Activated naive CD8-positive, alpha-beta T cell treated with anti-CD3 and anti-CD28 coated beads, Interleukin-2, amount 50 U/mL, for 24 hours (primary cell): ENCODE data around the gene L3MBTL4.
"Not testable (repeated sequence)": the region's sequence is repeated elsewhere in the genome, so short reads cannot be mapped to it uniquely, and the experiment has no call there.

Experiments used
- ATAC-seq: fragments of 150-1000 bp; cut with Tn5 transposase; one replicate; pipeline ENCODE4 v1.10.0; 2021
- DNase-seq: peaks from one replicate; pipeline ENCODE4 v3.0.0; 2021
- H3K27ac Mint-ChIP-seq: one replicate; pipeline ENCODE4 v1.8.0; 2021; ENCODE audit warnings: mild to moderate bottlenecking, mixed read lengths
- H3K27me3 Mint-ChIP-seq: one replicate; pipeline ENCODE4 v1.8.0; 2021; ENCODE audit warnings: mixed read lengths
- H3K36me3 Mint-ChIP-seq: one replicate; pipeline ENCODE4 v1.8.0; 2021; ENCODE audit warnings: low read depth, mixed read lengths
- H3K4me1 Mint-ChIP-seq: one replicate; pipeline ENCODE4 v1.8.0; 2021; ENCODE audit warnings: mixed read lengths
- H3K4me3 Mint-ChIP-seq: one replicate; pipeline ENCODE4 v1.8.0; 2021; ENCODE audit warnings: mild to moderate bottlenecking, moderate library complexity, mixed read lengths
- H3K9me3 Mint-ChIP-seq: one replicate; pipeline ENCODE4 v1.8.0; 2021; ENCODE audit warnings: mixed read lengths

L3MBTL4 gene

DNA sequence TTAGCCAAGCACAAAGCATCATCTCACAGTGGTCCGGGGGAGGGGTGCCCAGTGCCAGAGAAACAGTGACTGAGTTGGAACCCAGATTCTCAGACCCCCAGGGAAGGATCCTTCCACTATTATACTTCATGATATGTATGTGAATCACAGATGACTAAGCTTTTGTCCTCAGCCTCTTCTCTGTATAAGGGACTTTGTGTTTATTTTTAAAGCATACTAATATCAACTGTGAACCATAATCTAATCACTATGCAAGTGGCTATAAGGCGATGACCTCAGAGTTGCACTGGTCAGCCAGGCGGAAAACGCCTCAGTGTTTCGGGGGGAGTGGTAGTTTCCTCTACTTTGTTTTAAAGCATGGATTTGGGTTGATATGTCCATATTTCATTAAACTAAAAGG is 359.0 kb downstream of the L3MBTL4 start:
- Mint-ChIP-seq H3K27me3 (no peaks in the 10 kb centered on the region), H3K9me3 (no peaks in the 10 kb centered on the region), H3K36me3 (no peaks in the 10 kb centered on the region), H3K4me3 (no peak overlapping the region), H3K4me1 (no peaks in the 10 kb centered on the region), H3K27ac (no peak overlapping the region)
- no peak for ATAC-seq
- DNase-seq = no peak

DNA sequence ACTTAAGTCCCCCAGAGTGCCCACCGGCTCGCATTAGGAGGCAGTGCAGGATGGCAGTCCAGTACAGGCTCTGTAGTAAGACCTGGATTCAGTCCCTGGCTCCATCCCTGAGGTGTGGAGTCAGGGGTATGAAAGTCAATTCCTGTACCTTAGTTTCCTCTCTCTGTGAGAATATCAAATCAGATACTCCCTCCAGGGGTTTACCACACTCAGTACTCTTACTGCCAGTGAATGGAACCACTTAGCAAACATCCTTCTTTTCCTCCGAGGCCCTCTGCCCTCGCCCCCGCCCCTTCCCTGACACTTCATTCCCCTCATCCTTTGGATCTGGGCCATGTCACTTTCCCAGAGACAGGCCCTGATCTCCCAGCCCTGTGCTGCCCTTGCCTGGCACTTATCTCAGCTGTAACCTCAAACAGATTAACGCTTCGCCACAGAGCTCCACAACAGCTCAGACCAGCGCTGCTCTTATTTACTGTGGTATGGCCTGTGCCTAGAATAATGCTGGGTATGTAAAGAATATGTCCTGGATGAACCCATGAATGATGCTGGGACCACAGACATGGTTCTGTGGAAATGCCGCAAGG is 360.4 kb downstream of the L3MBTL4 start:
- no peaks in the 10 kb centered on the region for H3K36me3 Mint-ChIP-seq
- H3K27ac Mint-ChIP-seq = no peak overlapping the region
- DNase-seq = no peak
- H3K9me3 Mint-ChIP-seq = peaks cover 3% of the 10 kb centered on the region
- H3K4me3 Mint-ChIP-seq = no peak overlapping the region
- H3K4me1 Mint-ChIP-seq = no peaks in the 10 kb centered on the region
- H3K27me3 Mint-ChIP-seq = no peaks in the 10 kb centered on the region
- no peak for ATAC-seq

GRCh38 chr18:6052449-6052913 is 362.2 kb downstream of the L3MBTL4 start:
- no peaks in the 10 kb centered on the region for H3K27me3 Mint-ChIP-seq

DNA sequence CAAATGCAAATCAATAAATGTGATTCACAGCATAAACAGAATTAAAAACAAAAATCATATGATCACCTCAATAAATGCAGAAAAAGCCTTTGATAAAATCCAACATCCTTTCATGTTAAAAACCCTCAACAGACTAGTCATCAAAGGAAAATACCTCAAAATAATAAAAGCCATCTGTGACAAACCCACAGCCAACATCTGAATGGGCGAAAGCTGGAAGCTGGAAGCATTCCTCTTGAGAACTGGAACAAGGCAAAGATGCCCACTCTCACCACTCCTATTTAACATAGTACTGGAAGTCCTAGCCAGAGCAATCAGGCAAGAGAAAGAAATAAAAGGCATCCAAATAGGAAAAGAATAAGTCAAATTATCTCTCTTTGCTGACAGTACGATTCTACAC is 367.1 kb downstream of the L3MBTL4 start:
- DNase-seq, H3K27ac Mint-ChIP-seq, H3K4me3 Mint-ChIP-seq, H3K4me1 Mint-ChIP-seq, H3K27me3 Mint-ChIP-seq, ATAC-seq, H3K36me3 Mint-ChIP-seq: not testable (repeated sequence)
- H3K9me3 Mint-ChIP-seq = peaks cover 30% of the 10 kb centered on the region

More at GRCh38 chr18:6052449-6052913, 362.2 kb downstream of the L3MBTL4 start:
- Mint-ChIP-seq H3K4me3 (no peak overlapping the region), H3K9me3 (peaks cover 4% of the 10 kb centered on the region), H3K4me1 (no peaks in the 10 kb centered on the region), H3K27ac (no peak overlapping the region), H3K36me3 (no peaks in the 10 kb centered on the region)
- no peak for DNase-seq
- ATAC-seq = no peak

GRCh38 chr18:6044773-6045172 is 369.9 kb downstream of the L3MBTL4 start:
- no peak overlapping the region for H3K4me3 Mint-ChIP-seq
- peaks cover 37% of the 10 kb centered on the region for H3K9me3 Mint-ChIP-seq
- DNase-seq (no peak), ATAC-seq (no peak)
- peaks cover 2% of the 10 kb centered on the region for H3K36me3 Mint-ChIP-seq
- no peaks in the 10 kb centered on the region for H3K4me1 Mint-ChIP-seq
- peaks cover 4% of the 10 kb centered on the region for H3K27me3 Mint-ChIP-seq
- H3K27ac Mint-ChIP-seq = no peak overlapping the region

DNA sequence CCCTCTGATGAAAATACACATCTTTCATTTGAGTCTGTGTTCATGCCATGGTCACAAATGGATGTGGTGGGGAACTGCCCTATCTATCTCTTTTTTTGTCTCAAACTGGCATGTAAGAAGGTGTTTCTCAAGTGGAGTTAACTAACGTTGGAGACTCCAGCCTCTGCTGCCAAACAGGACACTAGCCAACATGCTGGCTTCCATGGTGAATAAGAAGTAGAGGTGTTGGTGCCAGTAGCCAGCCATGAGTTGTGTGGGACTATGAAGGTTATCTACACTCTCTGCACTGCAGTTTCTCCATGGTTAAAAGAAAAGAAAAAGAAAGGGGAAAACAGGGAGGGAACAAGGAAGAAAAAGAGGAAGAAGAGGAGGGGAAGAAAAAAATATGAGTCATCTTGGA is 370.4 kb downstream of the L3MBTL4 start:
- H3K4me1 Mint-ChIP-seq = no peaks in the 10 kb centered on the region
- ATAC-seq (no peak), DNase-seq (no peak)
- peaks cover 34% of the 10 kb centered on the region for H3K9me3 Mint-ChIP-seq
- H3K27me3 Mint-ChIP-seq = peaks cover 4% of the 10 kb centered on the region
- no peak overlapping the region for H3K27ac Mint-ChIP-seq
- peaks cover 2% of the 10 kb centered on the region for H3K36me3 Mint-ChIP-seq
- H3K4me3 Mint-ChIP-seq = no peak overlapping the region

DNA sequence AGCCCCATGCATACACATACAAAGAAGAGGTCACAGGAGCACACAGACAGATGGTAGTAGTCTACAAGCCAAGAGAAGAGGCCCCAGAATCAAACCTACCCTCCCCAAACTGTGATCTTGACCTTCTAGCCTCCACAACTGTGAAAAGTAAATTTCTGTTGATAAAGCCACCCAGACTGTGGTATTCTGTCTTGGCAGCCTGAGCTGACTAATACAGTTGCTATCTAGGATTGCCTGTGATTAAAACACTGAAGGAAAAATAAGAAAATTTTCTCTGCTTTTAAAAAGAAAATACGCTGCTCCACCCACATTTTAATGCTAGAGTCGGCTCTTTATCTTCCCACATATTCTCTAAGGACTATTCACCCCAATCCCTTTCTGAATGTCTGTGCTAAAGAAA is 375.7 kb downstream of the L3MBTL4 start:
- Mint-ChIP-seq H3K4me3 (no peak overlapping the region), H3K27ac (no peak overlapping the region), H3K27me3 (peaks cover 2% of the 10 kb centered on the region), H3K36me3 (peaks cover 8% of the 10 kb centered on the region), H3K4me1 (no peaks in the 10 kb centered on the region), H3K9me3 (peaks cover 21% of the 10 kb centered on the region)
- ATAC-seq = no peak
- no peak for DNase-seq

DNA sequence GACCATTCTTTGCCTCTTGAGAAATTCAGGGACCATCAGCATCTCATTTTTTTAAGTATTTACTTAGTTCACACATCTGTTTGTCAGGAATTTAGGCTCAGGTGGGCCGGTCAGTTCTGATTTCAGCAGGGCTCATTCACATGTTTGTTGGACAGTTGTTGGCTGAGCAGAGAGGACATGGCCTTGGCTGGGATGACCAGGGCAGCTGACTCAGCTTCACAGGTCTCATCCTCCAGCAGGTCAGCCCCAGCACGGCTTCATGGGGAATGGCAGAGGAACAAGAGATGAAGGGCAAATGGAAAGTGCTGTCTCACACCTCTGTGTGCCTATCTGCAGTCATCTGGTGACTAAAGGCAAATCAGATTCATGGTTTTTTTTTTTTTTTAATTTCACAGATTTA is 383.3 kb downstream of the L3MBTL4 start:
- Mint-ChIP-seq H3K27me3 (peaks cover 1% of the 10 kb centered on the region), H3K9me3 (peaks cover 11% of the 10 kb centered on the region), H3K36me3 (peaks cover 3% of the 10 kb centered on the region), H3K4me3 (no peak overlapping the region), H3K27ac (no peak overlapping the region), H3K4me1 (no peaks in the 10 kb centered on the region)
- ATAC-seq (no peak), DNase-seq (no peak)

DNA sequence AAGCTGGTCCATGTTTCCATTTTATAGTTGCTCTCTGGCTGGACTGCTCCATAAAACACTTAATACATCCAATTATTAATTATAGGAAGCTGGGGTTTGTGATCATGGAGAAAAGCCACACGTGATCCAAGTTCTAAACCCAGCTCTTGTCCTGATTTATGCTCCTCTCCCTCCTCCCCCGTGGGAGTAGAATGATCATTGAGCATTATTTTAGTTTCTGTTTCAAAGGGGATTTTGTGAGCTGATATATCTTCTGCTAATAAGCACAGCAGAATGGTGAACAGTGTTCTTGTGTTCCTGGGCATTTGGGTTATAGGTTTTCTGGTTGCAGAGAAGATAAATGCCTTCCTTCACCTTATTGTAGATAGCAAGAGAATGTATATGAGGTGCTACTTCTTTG is 383.7 kb downstream of the L3MBTL4 start:
- DNase-seq = no peak
- Mint-ChIP-seq H3K27ac (no peak overlapping the region), H3K27me3 (peaks cover 1% of the 10 kb centered on the region), H3K36me3 (no peaks in the 10 kb centered on the region), H3K4me1 (no peaks in the 10 kb centered on the region), H3K4me3 (no peak overlapping the region), H3K9me3 (peaks cover 7% of the 10 kb centered on the region)
- ATAC-seq = no peak

GRCh38 chr18:6024745-6025248 is 389.9 kb downstream of the L3MBTL4 start:
- H3K27ac Mint-ChIP-seq = no peak overlapping the region
- H3K27me3 Mint-ChIP-seq = no peaks in the 10 kb centered on the region
- no peaks in the 10 kb centered on the region for H3K36me3 Mint-ChIP-seq
- DNase-seq (no peak), ATAC-seq (no peak)
- H3K4me1 Mint-ChIP-seq = peaks cover 3% of the 10 kb centered on the region
- H3K9me3 Mint-ChIP-seq = peaks cover 6% of the 10 kb centered on the region
- no peak overlapping the region for H3K4me3 Mint-ChIP-seq

DNA sequence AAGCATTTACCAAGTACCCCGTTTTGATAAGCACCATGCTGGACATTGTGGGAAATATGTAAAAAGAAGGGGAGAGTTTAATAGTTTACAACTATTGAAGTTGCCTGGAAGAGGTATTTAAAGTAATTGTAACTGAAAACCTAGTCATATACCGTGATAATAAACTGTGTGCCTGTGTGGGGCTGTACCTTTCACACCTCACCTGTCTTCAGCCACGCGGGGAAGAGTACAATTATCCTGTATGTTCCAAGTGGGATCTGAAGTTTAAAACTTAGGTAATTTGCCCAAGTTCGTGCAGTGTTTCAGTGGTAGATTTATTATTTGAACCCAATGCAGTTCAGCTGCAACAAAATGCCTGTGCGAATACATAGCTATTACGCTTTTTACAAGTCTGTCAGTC is 391.2 kb downstream of the L3MBTL4 start:
- peaks cover 6% of the 10 kb centered on the region for H3K9me3 Mint-ChIP-seq
- peaks cover 3% of the 10 kb centered on the region for H3K4me1 Mint-ChIP-seq
- H3K4me3 Mint-ChIP-seq = no peak overlapping the region
- no peak for DNase-seq
- no peaks in the 10 kb centered on the region for H3K36me3 Mint-ChIP-seq
- no peak overlapping the region for H3K27ac Mint-ChIP-seq
- no peak for ATAC-seq
- H3K27me3 Mint-ChIP-seq = no peaks in the 10 kb centered on the region

DNA sequence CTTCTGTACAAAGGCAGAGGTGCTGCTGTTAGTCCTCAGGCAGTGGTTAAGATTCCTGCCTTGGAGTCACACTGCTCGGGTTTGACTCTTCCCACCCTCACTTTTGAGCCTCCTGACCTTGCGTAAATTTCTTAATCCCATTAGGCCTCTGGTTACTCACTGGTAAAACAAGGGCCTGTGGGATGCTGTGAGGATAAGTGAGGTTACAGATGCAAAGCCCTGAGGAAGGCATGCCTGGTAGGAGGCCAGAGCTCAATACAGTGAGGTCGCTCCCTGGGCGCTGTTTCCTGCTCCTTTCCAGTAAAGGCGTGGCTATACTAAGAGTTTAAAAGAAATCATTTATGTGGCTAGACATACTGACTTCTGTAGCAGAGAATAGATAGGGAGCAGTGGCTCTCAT is 391.9 kb downstream of the L3MBTL4 start:
- Mint-ChIP-seq H3K4me1 (peaks cover 3% of the 10 kb centered on the region), H3K36me3 (no peaks in the 10 kb centered on the region), H3K9me3 (peaks cover 4% of the 10 kb centered on the region), H3K27me3 (no peaks in the 10 kb centered on the region), H3K27ac (no peak overlapping the region), H3K4me3 (no peak overlapping the region)
- ATAC-seq (no peak), DNase-seq (no peak)

GRCh38 chr18:6022074-6022444 is 392.7 kb downstream of the L3MBTL4 start:
- Mint-ChIP-seq H3K27ac (no peak overlapping the region), H3K27me3 (no peaks in the 10 kb centered on the region), H3K36me3 (no peaks in the 10 kb centered on the region), H3K4me1 (peaks cover 3% of the 10 kb centered on the region), H3K4me3 (no peak overlapping the region), H3K9me3 (no peaks in the 10 kb centered on the region)
- DNase-seq (no peak), ATAC-seq (no peak)

GRCh38 chr18:6021306-6022073 is 393.2 kb downstream of the L3MBTL4 start:
- no peaks in the 10 kb centered on the region for H3K27me3 Mint-ChIP-seq
- ATAC-seq (no peak), DNase-seq (no peak)
- no peaks in the 10 kb centered on the region for H3K9me3 Mint-ChIP-seq
- no peak overlapping the region for H3K4me3 Mint-ChIP-seq
- H3K4me1 Mint-ChIP-seq = peaks cover 3% of the 10 kb centered on the region
- no peaks in the 10 kb centered on the region for H3K36me3 Mint-ChIP-seq
- H3K27ac Mint-ChIP-seq = no peak overlapping the region

DNA sequence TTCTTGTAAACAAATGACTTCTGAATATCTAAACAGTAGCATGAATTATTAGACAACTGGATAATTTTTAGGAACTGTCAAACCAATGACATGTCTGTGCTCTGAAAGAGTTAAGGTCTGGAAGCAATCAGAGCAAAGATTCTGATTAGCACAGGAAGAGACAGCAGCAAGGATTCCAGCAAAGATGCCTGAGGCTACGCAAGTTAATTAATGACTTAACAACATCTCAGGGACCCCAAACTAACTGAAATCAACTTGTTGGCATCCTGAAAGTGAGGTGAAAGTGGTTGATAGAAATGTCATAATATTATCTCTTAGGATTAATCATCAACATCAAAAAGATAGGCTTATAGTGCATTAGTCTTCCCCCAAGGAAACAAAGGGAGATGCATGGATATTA is 396.0 kb downstream of the L3MBTL4 start:
- Mint-ChIP-seq H3K27me3 (no peaks in the 10 kb centered on the region), H3K36me3 (no peaks in the 10 kb centered on the region), H3K4me3 (no peak overlapping the region), H3K4me1 (peaks cover 3% of the 10 kb centered on the region), H3K9me3 (no peaks in the 10 kb centered on the region), H3K27ac (no peak overlapping the region)
- no peak for ATAC-seq
- DNase-seq = no peak
